BLaER1 treated with 17β-estradiol and CSF1 and Interleukin-3, amounts not matched to agents 10 nM and 100 nM (cell line): Measurements from ENCODE around the gene ADAM10.

ENCODE experiments used
- H3K27ac ChIP-seq, 11 experiments: shearing (Covaris generic); formaldehyde crosslinking; 2 replicates each; pipeline ENCODE4 v1.8.1; 2022
- H3K27me3 ChIP-seq, 11 experiments: shearing (Covaris generic); formaldehyde crosslinking; 2 replicates each; pipeline ENCODE4 v1.8.1; 2022
- H3K36me3 ChIP-seq, 11 experiments: shearing (Covaris generic); formaldehyde crosslinking; 2 replicates each; pipeline ENCODE4 v1.8.1; 2022
- H3K4me1 ChIP-seq, 10 experiments: shearing (Covaris generic); formaldehyde crosslinking; 2 replicates each; pipeline ENCODE4 v1.8.1; 2022
- H3K4me2 ChIP-seq, 11 experiments: shearing (Covaris generic); formaldehyde crosslinking; 2 replicates each; pipeline ENCODE4 v1.8.1; 2022
- H3K4me3 ChIP-seq, 10 experiments: shearing (Covaris generic); formaldehyde crosslinking; 2 replicates each; pipeline ENCODE4 v1.8.1; 2022
- H3K9ac ChIP-seq, 11 experiments: shearing (Covaris generic); formaldehyde crosslinking; 2 replicates each; pipeline ENCODE4 v1.8.1; 2022
- H3K9me3 ChIP-seq, 11 experiments: shearing (Covaris generic); formaldehyde crosslinking; replicated peaks in 1 of 11; 2 replicates each; pipeline ENCODE4 v1.8.1; 2022
- H4K20me1 ChIP-seq, 11 experiments: shearing (Covaris generic); formaldehyde crosslinking; 2 replicates each; pipeline ENCODE4 v1.8.1; 2022
- Cebpa-rat ChIP-seq, 11 experiments: shearing (Covaris generic); IDR thresholded peaks; 2 replicates each; pipeline ENCODE4 v1.8.1; 2022

The ADAM10 gene

DNA sequence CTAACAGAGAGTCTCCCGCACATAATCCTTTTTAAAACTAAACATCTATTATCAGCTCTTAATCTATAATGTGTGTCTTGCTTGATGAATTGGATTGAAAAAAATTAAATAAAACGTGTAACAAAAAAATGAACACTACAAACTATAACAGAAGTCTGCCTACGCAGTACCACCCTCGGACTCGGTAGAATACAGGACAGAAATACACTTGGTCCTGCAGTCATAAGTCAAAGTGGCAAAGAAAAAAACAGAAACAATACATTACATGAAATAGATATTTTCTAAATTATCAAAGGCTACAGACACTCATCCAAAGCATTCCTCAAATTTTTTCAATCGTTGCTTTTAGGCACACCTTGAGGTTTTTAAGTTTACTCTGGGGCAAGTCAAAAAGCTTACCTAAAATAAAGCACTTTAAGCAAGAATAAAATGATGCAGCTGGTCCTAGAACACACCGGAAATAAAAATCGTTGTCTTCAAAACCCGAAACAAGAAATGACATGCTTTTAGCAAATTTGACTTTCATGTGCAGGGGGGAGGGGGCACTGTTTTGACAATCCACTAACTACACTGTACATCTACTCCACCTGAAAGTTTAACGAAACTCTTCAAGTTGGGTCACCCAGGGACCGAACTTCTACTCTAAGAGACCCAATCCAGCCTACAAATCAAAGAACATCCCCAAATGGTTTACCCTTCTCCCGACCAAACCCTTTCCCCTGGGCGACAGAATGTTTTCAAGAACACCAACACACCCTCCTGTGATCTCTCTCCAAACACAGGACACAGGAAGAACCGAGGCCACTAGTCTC, 1.3 kb downstream of the ADAM10 start:
- Histone ChIP-seq H3K9me3 (no peaks in the 10 kb centered on the region), H3K4me2 (peak overlapping the region; percentile 53 to 98 (median 89); a peak in 21 of 22 replicates), H3K9ac (peak overlapping the region; percentile 97 to 99 (median 98)), H3K27me3 (no peaks in the 10 kb centered on the region), H3K36me3 (peaks cover 0 to 26% (median 12%) of the 10 kb centered on the region in 11 experiments; a peak in 15 of 22 replicates), H3K4me1 (peaks cover 31 to 49% (median 43%) of the 10 kb centered on the region in 10 experiments), H3K4me3 (peak overlapping the region; percentile 84 to 99 (median 95)), H3K27ac (peak overlapping the region; percentile 94 to 99 (median 96)), H4K20me1 (peaks cover 15 to 59% (median 52%) of the 10 kb centered on the region in 11 experiments; a peak in 20 of 22 replicates)
- no peak for TF ChIP-seq Cebpa-rat (IDR thresholded peaks at IDR 0.05)

DNA sequence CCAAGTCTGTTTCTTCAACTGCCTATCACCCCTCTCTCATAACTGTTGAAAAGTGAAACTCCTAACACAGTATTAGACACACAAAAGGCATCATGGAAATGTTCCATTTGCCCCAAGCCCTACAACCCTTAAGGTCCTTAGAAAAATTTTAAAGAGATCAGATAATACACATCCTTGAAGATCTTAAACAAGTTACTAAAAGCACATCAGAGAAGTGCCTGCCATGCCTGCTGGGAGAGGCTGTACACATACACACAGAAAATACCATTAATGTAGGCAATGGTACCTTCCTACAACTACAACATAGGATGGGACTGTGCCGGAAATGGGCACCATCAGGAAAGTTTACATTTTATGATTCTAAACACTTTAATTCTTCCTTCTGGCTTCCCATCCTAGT, 3.3 kb downstream of the ADAM10 start:
- Histone ChIP-seq H3K27me3 (no peaks in the 10 kb centered on the region), H3K4me1 (peaks cover 50 to 66% (median 57%) of the 10 kb centered on the region in 10 experiments), H3K4me2 (peak overlapping the region; percentile 82 to 98 (median 90)), H3K9ac (peak overlapping the region; percentile 97 to 99 (median 98)), H3K4me3 (peak overlapping the region; percentile 84 to 99 (median 95)), H4K20me1 (peaks cover 36 to 79% (median 73%) of the 10 kb centered on the region in 11 experiments; a peak in 21 of 22 replicates), H3K27ac (peak overlapping the region; percentile 94 to 99 (median 96)), H3K9me3 (no peaks in the 10 kb centered on the region), H3K36me3 (peaks cover 0 to 37% (median 19%) of the 10 kb centered on the region in 11 experiments; a peak in 16 of 22 replicates)
- TF ChIP-seq Cebpa-rat (IDR thresholded peaks at IDR 0.05), result no peak

DNA sequence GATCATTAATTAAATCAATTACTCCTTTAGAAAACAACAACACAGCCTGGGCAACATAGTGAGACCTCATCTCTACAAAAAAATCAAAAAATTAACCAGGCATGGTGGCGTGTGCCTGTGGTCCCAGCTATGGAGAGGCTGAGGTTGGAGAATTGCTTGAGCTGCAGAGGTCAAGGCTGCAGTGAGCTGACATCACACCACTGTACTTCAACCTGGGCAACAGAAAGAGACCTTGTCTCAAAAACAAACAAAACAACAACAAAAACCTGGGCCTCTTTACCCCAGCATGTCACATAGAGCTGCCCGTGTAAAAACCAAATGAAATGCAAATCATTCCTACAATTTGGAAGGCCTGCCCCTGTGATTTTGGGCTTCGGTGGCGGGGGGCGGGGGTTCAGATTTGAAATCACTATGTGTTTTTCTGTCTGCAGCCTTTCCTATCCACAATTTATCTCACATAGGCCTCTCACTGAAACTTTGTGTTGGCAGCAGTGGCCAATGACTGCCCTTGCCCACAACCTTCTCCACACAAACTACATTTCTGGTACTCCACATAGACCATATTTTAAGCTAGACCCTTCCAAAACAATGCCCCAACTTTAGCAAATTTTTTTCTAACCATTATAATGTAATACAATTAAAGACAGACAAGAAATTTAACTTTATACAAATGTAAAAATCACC, 6.5 kb downstream of the ADAM10 start:
- H3K4me1 ChIP-seq, result peaks cover 72 to 91% (median 81%) of the 10 kb centered on the region in 10 experiments
- no peaks in the 10 kb centered on the region for H3K9me3 ChIP-seq
- peaks cover 0 to 37% (median 19%) of the 10 kb centered on the region in 11 experiments; a peak in 16 of 22 replicates for H3K36me3 ChIP-seq
- peak overlapping the region; percentile 45 to 98 (median 89) for H3K4me2 ChIP-seq
- H3K27me3 ChIP-seq, result no peaks in the 10 kb centered on the region
- peaks cover 41 to 96% (median 77%) of the 10 kb centered on the region in 11 experiments; a peak in 21 of 22 replicates for H4K20me1 ChIP-seq
- peak overlapping the region in 8 of 11 experiments; percentile 6 to 60 (median 24); a peak in 9 of 22 replicates for H3K9ac ChIP-seq
- peak overlapping the region in 6 of 10 experiments; percentile 2 to 95 (median 16); a peak in 9 of 20 replicates for H3K4me3 ChIP-seq
- H3K27ac ChIP-seq, result peak overlapping the region in 10 of 11 experiments; percentile 11 to 97 (median 26); a peak in 11 of 22 replicates
- TF ChIP-seq Cebpa-rat (IDR thresholded peaks at IDR 0.05), result no peak

GRCh38 chr15:58742022-58742813, 7.3 kb downstream of the ADAM10 start:
- peaks cover 41 to 97% (median 70%) of the 10 kb centered on the region in 11 experiments; a peak in 21 of 22 replicates for H4K20me1 ChIP-seq
- peak overlapping the region in 6 of 10 experiments; percentile 2 to 95 (median 20); a peak in 8 of 20 replicates for H3K4me3 ChIP-seq
- H3K4me1 ChIP-seq, result peaks cover 78 to 99% (median 89%) of the 10 kb centered on the region in 10 experiments
- peaks cover 0 to 37% (median 19%) of the 10 kb centered on the region in 11 experiments; a peak in 16 of 22 replicates for H3K36me3 ChIP-seq
- H3K27ac ChIP-seq, result peak overlapping the region in 9 of 11 experiments; percentile 11 to 97 (median 30); a peak in 12 of 22 replicates
- peak overlapping the region; percentile 45 to 98 (median 89) for H3K4me2 ChIP-seq
- TF ChIP-seq Cebpa-rat (IDR thresholded peaks at IDR 0.05), result no peak
- no peaks in the 10 kb centered on the region for H3K9me3 ChIP-seq
- peak overlapping the region in 8 of 11 experiments; percentile 6 to 60 (median 24); a peak in 9 of 22 replicates for H3K9ac ChIP-seq
- no peaks in the 10 kb centered on the region for H3K27me3 ChIP-seq

GRCh38 chr15:58741032-58741431, 8.5 kb downstream of the ADAM10 start:
- Histone ChIP-seq H3K9me3 (no peaks in the 10 kb centered on the region), H3K9ac (peak overlapping the region in 3 of 11 experiments; percentile 31 to 60 (median 47); a peak in 5 of 22 replicates), H3K4me2 (peak overlapping the region; percentile 45 to 98 (median 89); a peak in 21 of 22 replicates), H4K20me1 (peaks cover 34 to 96% (median 59%) of the 10 kb centered on the region in 11 experiments; a peak in 21 of 22 replicates), H3K27ac (peak overlapping the region in 8 of 11 experiments; percentile 0 to 97 (median 34); a peak in 12 of 22 replicates), H3K36me3 (peaks cover 0 to 37% (median 19%) of the 10 kb centered on the region in 11 experiments; a peak in 16 of 22 replicates), H3K4me3 (peak overlapping the region in 3 of 10 experiments; percentile 2 to 95 (median 95); a peak in 3 of 20 replicates), H3K4me1 (peaks cover 84 to 100% (median 98%) of the 10 kb centered on the region in 10 experiments), H3K27me3 (no peaks in the 10 kb centered on the region)
- no peak for TF ChIP-seq Cebpa-rat (IDR thresholded peaks at IDR 0.05)

- Histone ChIP-seq H3K36me3 (peaks cover 0 to 35% (median 19%) of the 10 kb centered on the region in 11 experiments; a peak in 16 of 22 replicates), H3K27me3 (no peaks in the 10 kb centered on the region), H3K4me2 (peak overlapping the region; percentile 61 to 98 (median 82)), H4K20me1 (peaks cover 28 to 96% (median 53%) of the 10 kb centered on the region in 11 experiments; a peak in 21 of 22 replicates), H3K4me3 (peak overlapping the region in 6 of 10 experiments; percentile 15 to 42 (median 30); a peak in 7 of 20 replicates), H3K4me1 (peaks cover 83 to 100% (median 98%) of the 10 kb centered on the region in 10 experiments), H3K9me3 (no peaks in the 10 kb centered on the region), H3K27ac (peak overlapping the region; percentile 64 to 97 (median 79)), H3K9ac (peak overlapping the region; percentile 14 to 76 (median 52); a peak in 18 of 22 replicates)
- no peak for TF ChIP-seq Cebpa-rat (IDR thresholded peaks at IDR 0.05)
Observed at GRCh38 chr15:58740436-58740835, 9.1 kb downstream of the ADAM10 start.

DNA sequence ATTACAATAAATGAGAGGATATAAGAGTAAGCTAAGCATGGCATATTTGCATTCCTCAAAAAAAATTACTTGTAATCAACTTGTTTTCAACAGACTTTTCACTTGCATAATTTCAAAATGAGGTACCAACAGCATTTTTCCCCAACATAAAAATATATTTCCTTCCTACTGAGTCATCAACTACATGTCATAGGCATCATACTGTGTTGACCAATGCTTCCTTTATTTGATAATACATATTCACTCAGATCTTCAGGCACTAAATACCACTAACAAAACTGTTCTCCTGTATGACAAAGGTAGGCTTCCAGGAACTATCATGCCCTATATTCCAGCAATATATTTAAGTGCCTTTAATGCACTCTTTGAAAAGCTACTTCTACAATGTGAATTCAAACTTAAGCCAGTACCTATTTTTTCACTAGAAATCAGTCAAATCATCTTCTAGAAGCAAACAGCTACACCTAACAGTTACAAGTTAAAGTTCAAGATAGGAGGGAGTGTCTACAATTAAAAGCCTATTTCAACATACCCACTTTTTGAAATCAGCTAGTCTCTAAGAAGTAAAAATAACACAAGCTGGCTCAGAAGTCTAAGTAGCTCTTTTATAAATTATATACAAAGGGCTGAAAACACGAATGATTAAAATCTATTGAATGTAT, 11.3 kb downstream of the ADAM10 start:
- TF ChIP-seq Cebpa-rat (IDR thresholded peaks at IDR 0.05), result no peak
- peaks cover 0 to 2% (median 0%) of the 10 kb centered on the region in 11 experiments; a peak in 2 of 22 replicates for H3K9me3 ChIP-seq
- peak overlapping the region in 8 of 10 experiments; percentile 1 to 39 (median 20); a peak in 9 of 20 replicates for H3K4me3 ChIP-seq
- peaks cover 77 to 98% (median 89%) of the 10 kb centered on the region in 10 experiments for H3K4me1 ChIP-seq
- peaks cover 23 to 96% (median 49%) of the 10 kb centered on the region in 11 experiments; a peak in 21 of 22 replicates for H4K20me1 ChIP-seq
- H3K27ac ChIP-seq, result peak overlapping the region; percentile 73 to 97 (median 80)
- peaks cover 0 to 30% (median 23%) of the 10 kb centered on the region in 11 experiments; a peak in 16 of 22 replicates for H3K36me3 ChIP-seq
- peak overlapping the region; percentile 57 to 98 (median 82); a peak in 21 of 22 replicates for H3K4me2 ChIP-seq
- H3K9ac ChIP-seq, result peak overlapping the region; percentile 8 to 76 (median 60); a peak in 16 of 22 replicates
- no peaks in the 10 kb centered on the region for H3K27me3 ChIP-seq
